OCI-LY7 (cell line): ENCODE measurements around the gene SLC5A5. TPM values are rescaled to one million over a fixed set of nuclear protein-coding genes. Genes with fewer than 3 reads are reported as not detected.

Experiments
- BruUV-seq: library from RNA; stranded (reverse); fragments of 400-500 nt; replicated peaks from 2 replicates; lab custom pipeline; 2021; lab: Mats Ljungman, UMichigan
- CTCF ChIA-PET: fragments of 300-600 bp; sonication (Branson Sonifier 250); formaldehyde crosslinking; loops from one replicate; lab custom pipeline; 2022; ENCODE audit warnings: antibody characterized with exemption; ENCODE audit not compliant: unreplicated experiment; lab: Charles Lee
- POLR2A ChIA-PET: fragments of 300-600 bp; sonication (Branson Sonifier 250); formaldehyde crosslinking; loops from one replicate; lab custom pipeline; 2022; ENCODE audit warnings: antibody characterized with exemption; lab: Charles Lee
- DNase-seq: peaks from one replicate; pipeline ENCODE4 v3.0.0-alpha.2; 2015; ENCODE audit warnings: low spot score
- H2AFZ ChIP-seq: fragments of 200-600 bp; sonication (generic), shearing (Covaris generic); 2 replicates; pipeline ENCODE4 v1.6.1; 2014; ENCODE audit warnings: mild to moderate bottlenecking, antibody characterized with exemption, low read length, moderate library complexity
- H3K27ac ChIP-seq: fragments of 200-600 bp; sonication (generic); 2 replicates; pipeline ENCODE4 v1.5.1; 2014; ENCODE audit warnings: mixed run types, low read depth, mild to moderate bottlenecking, moderate library complexity, low read length, inconsistent platforms; ENCODE audit not compliant: poor library complexity, severe bottlenecking
- H3K36me3 ChIP-seq: fragments of 200-600 bp; sonication (generic); 2 replicates; pipeline ENCODE4 v1.6.1; 2014; ENCODE audit warnings: mild to moderate bottlenecking, antibody characterized with exemption, low read length, moderate library complexity, mixed read lengths; ENCODE audit not compliant: insufficient read depth
- H3K4me1 ChIP-seq: fragments of 200-600 bp; sonication (generic); 2 replicates; pipeline ENCODE4 v1.5.1; 2014; ENCODE audit warnings: mild to moderate bottlenecking, low read length; ENCODE audit not compliant: insufficient read depth, poor library complexity, severe bottlenecking
- H3K4me2 ChIP-seq: fragments of 200-600 bp; sonication (generic); 2 replicates; pipeline ENCODE4 v1.6.1; 2014; ENCODE audit warnings: mild to moderate bottlenecking, low read length
- H3K4me3 ChIP-seq: fragments of 200-600 bp; sonication (generic); 2 replicates; pipeline ENCODE4 v1.5.1; 2014; ENCODE audit warnings: mild to moderate bottlenecking, low read depth, low read length; ENCODE audit not compliant: poor library complexity, severe bottlenecking
- H3K79me2 ChIP-seq: fragments of 200-600 bp; sonication (generic); 2 replicates; pipeline ENCODE4 v1.6.1; 2016; ENCODE audit warnings: low read depth, mild to moderate bottlenecking, low read length, moderate library complexity, mixed read lengths; ENCODE audit not compliant: insufficient read depth
- H3K9me2 ChIP-seq: fragments of 200-600 bp; sonication (generic); 2 replicates; pipeline ENCODE4 v1.6.1; 2016; ENCODE audit warnings: mild to moderate bottlenecking, low read length, mixed read lengths; ENCODE audit not compliant: insufficient read depth
- H3K9me3 ChIP-seq: fragments of 200-600 bp; sonication (generic); 2 replicates; pipeline ENCODE4 v1.6.1; 2014; ENCODE audit warnings: mild to moderate bottlenecking, mixed run types, low read length, mixed read lengths
- H4K20me1 ChIP-seq: fragments of 200-600 bp; sonication (generic); 2 replicates; pipeline ENCODE4 v1.6.1; 2014; ENCODE audit warnings: mild to moderate bottlenecking, antibody characterized with exemption, low read length, moderate library complexity, mixed read lengths; ENCODE audit not compliant: insufficient read depth
- EZH2phosphoT487 ChIP-seq: fragments of 200-600 bp; sonication (generic); IDR thresholded peaks from 2 replicates; pipeline ENCODE4 v1.6.1; 2018; ENCODE audit warnings: low read depth, borderline replicate concordance, mild to moderate bottlenecking, mixed run types, antibody characterized with exemption, low read length, moderate library complexity, mixed read lengths
- intact Hi-C: fragments of 100-400 bp; cut with micrococcal nuclease; formaldehyde crosslinking; loops from one replicate; pipeline ENCODE4 v1.10.0; 2022; ENCODE audit not compliant: unreplicated experiment
- total RNA-seq, 2 experiments: library from RNA; depleted of rRNA in 1 of 2; stranded (reverse); fragments of >200 nt in 1 of 2; shearing (Covaris generic) in 1 of 2; gene quantifications; 2 replicates each; pipeline ENCODE4 v1.2.3, GENCODE V29; 2014 to 2022
- TF ChIP-seq, protein P1 (sequence below): fragments of 200-600 bp; sonication (generic); conservative IDR thresholded peaks from 2 replicates; pipeline ENCODE4 v1.5.1; 2014; ENCODE audit warnings: mild to moderate bottlenecking, antibody characterized with exemption, low read length, moderate library complexity, mixed read lengths

Gene SLC5A5
- total RNA-seq, 2 experiments from 2014 or later = 0.03 TPM; not detected in 1

DNA sequence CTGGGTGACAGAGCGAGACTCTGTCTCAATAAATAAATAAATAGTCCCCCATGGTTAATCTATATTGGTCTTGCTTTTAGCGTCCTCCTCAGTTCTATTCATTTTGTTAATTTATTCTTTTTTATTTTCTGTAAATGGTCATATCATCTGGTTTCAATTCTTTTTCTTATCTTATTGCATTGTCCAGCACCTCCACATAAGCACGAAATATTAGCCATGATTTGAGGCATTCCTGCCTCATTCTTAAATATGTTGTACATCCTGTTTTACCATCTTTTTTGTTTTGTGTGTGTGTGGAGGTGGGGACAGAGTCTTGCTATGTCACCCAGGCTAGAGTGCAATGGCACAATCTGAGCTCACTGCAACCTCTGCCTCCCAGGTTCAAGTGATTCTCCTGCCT, 36.5 kb downstream of the SLC5A5 start:
- Histone ChIP-seq H3K4me3 (no peak overlapping the region), H3K9me2 (no peaks in the 10 kb centered on the region), H3K4me1 (no peaks in the 10 kb centered on the region), H4K20me1 (no peaks in the 10 kb centered on the region), H3K36me3 (no peaks in the 10 kb centered on the region), H3K27ac (no peak overlapping the region), H3K9me3 (0 out of 2 replicates have a peak, but pooled peaks cover 3% of the 10 kb centered on the region), H2AFZ (no peak overlapping the region), H3K4me2 (no peak overlapping the region), H3K79me2 (no peaks in the 10 kb centered on the region)
- intact Hi-C loops = no loop called here
- no TSS peak for BruUV-seq
- CTCF ChIA-PET = no interaction called here
- DNase-seq = no peak
- TF ChIP-seq EZH2phosphoT487 = no peak
- TF ChIP-seq, protein P1, sequence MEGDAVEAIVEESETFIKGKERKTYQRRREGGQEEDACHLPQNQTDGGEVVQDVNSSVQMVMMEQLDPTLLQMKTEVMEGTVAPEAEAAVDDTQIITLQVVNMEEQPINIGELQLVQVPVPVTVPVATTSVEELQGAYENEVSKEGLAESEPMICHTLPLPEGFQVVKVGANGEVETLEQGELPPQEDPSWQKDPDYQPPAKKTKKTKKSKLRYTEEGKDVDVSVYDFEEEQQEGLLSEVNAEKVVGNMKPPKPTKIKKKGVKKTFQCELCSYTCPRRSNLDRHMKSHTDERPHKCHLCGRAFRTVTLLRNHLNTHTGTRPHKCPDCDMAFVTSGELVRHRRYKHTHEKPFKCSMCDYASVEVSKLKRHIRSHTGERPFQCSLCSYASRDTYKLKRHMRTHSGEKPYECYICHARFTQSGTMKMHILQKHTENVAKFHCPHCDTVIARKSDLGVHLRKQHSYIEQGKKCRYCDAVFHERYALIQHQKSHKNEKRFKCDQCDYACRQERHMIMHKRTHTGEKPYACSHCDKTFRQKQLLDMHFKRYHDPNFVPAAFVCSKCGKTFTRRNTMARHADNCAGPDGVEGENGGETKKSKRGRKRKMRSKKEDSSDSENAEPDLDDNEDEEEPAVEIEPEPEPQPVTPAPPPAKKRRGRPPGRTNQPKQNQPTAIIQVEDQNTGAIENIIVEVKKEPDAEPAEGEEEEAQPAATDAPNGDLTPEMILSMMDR = no peak
- POLR2A ChIA-PET = no interaction called here

DNA sequence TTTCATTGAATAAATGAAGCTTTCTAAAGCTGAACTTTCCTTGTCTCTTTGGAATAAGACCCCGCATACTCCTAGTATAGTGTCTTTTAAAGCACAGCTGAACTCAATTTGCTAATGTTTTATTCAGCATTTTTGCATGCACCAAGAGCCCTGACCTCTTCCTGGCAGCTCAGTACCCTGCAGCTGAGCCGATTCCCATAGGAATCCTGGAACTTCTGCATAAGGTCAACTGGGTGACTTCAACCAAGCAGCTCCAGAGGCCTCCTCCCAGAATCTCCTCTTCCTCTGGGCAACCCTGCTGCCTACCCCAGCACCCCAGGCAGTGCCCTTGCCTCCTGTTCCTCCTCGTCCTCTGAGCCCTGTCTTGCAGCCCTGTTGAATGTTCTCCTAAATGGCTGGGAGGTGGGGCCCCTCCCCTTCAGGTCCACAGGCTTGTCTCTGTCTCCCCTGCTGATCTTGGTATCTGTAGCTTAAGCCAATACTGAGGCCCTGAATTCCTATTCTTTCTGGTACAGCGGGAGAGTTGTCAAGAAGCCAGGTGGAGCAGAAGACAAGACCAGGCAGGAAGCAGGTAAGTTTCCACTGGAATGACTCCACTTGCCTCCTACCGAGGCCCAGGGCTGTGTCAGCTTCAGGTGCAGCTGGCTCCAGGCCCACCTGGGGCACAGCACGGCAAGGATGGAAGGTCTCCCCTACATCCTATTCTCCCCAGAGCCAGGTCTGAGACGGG, 37.4 kb downstream of the SLC5A5 start:
- Histone ChIP-seq H2AFZ (no peak overlapping the region), H3K36me3 (no peaks in the 10 kb centered on the region), H3K4me1 (no peaks in the 10 kb centered on the region), H3K4me3 (no peak overlapping the region), H3K4me2 (no peak overlapping the region), H4K20me1 (no peaks in the 10 kb centered on the region), H3K79me2 (no peaks in the 10 kb centered on the region), H3K9me3 (peaks cover 11% of the 10 kb centered on the region; the same call in 1 of the 2 replicates), H3K9me2 (no peaks in the 10 kb centered on the region), H3K27ac (no peak overlapping the region)
- no peak for DNase-seq
- BruUV-seq = no TSS peak
- CTCF ChIA-PET = no interaction called here
- TF ChIP-seq, protein P1 = no peak
- intact Hi-C loops = no loop called here
- POLR2A ChIA-PET = no interaction called here

DNA sequence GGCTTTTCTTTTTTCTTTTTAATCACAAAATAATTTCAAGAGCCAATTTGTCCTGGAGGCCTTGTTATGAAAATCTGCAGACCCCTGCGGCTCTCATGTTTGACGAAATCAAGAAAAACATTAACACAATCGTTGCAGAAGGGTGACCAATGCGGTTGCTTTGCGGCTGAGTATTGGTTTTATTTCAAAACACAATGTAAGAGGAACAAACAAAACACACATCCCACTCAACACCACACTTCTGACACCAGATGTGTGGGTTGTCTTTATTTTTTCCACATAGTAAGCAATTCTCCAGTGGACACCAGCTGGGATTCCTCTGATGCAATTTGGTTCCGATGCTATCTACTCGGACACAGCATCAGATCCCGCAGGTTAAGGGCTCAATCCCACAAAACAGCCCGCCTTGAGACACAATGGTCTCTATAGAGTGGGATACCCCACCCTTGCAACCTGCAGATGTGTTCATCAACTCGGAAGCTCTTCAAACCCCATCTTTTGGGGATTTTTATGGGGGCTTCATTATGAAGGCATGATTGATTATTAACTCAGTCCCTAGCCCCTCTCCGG, 39.1 kb downstream of the SLC5A5 start:
- CTCF ChIA-PET = no interaction called here
- Histone ChIP-seq H3K4me2 (no peak overlapping the region), H3K27ac (no peak overlapping the region)

More for the DNA sequence above, 39.1 kb downstream of the SLC5A5 start:
- Histone ChIP-seq H3K9me3 (peaks cover 11% of the 10 kb centered on the region; the same call in 1 of the 2 replicates), H3K9me2 (no peaks in the 10 kb centered on the region), H3K4me3 (no peak overlapping the region), H2AFZ (no peak overlapping the region), H4K20me1 (no peaks in the 10 kb centered on the region), H3K36me3 (no peaks in the 10 kb centered on the region), H3K79me2 (no peaks in the 10 kb centered on the region), H3K4me1 (no peaks in the 10 kb centered on the region)
- no peak for DNase-seq
- intact Hi-C loops = no loop called here
- BruUV-seq = no TSS peak
- TF ChIP-seq, protein P1 = no peak
- no peak for TF ChIP-seq EZH2phosphoT487
- POLR2A ChIA-PET = no interaction called here
